Measurements from ENCODE around the gene MCTP2. TPM values are rescaled to one million over a fixed set of nuclear protein-coding genes. Genes with fewer than 3 reads are reported as not detected.

The MCTP2 gene
- total and polyA plus RNA-seq, 2 of the 8 experiments (the other 6 are each of a cell fraction or from before 2014, with no cell fraction given) = 3.4 to 4.5 TPM

- TF ChIP-seq RNF2 (IDR thresholded peaks at IDR 0.05; ENCODE audit: borderline replicate concordance, low read depth, low read length, missing control alignments, poor library complexity, severe bottlenecking) (no peak), CHD1 (IDR thresholded peaks at IDR 0.05; ENCODE audit: low read depth, low read length) (no peak)
Measured at GRCh38 chr15:94198633-94199032, 32.7 kb upstream of the MCTP2 start (continued).
